Limb (tissue), 2 donors: ENCODE measurements around the gene CLEC9A.
A peak's percentile ranks its signal among the peaks of the same experiment; 100 is the strongest.

Experiments used
- DNase-seq, 2 donors: peaks; one replicate each; pipeline ENCODE4 v3.0.0-alpha.2; 2016; ENCODE audit errors: extremely low spot score in 2 of 2

The CLEC9A gene

GRCh38 chr12:10067264-10067663 lies 36.8 kb downstream of the CLEC9A start:
- no peak for DNase-seq

GRCh38 chr12:10067942-10068341 lies 37.5 kb downstream of the CLEC9A start:
- no peak for DNase-seq

GRCh38 chr12:10068644-10069043 lies 38.2 kb downstream of the CLEC9A start:
- DNase-seq: no peak

GRCh38 chr12:10069099-10069498 lies 38.6 kb downstream of the CLEC9A start:
- peak in 1 of 2 donors; percentile 26 for DNase-seq

- no peak for DNase-seq
These were observed 39.5 kb downstream of the CLEC9A start for GRCh38 chr12:10069976-10070375.

GRCh38 chr12:10070380-10070779 lies 39.9 kb downstream of the CLEC9A start:
- no peak for DNase-seq

GRCh38 chr12:10072131-10072530 lies 41.6 kb downstream of the CLEC9A start:
- DNase-seq: no peak

GRCh38 chr12:10073261-10073660 lies 42.8 kb downstream of the CLEC9A start:
- no peak for DNase-seq

GRCh38 chr12:10075451-10075850 lies 45.0 kb downstream of the CLEC9A start:
- DNase-seq: no peak

- DNase-seq: no peak
These were observed 51.8 kb downstream of the CLEC9A start for GRCh38 chr12:10082117-10082874.

GRCh38 chr12:10084733-10085132 lies 54.3 kb downstream of the CLEC9A start:
- no peak for DNase-seq

- no peak for DNase-seq
These were observed 55.9 kb downstream of the CLEC9A start for GRCh38 chr12:10086387-10086786.

GRCh38 chr12:10088031-10088430 lies 57.5 kb downstream of the CLEC9A start:
- DNase-seq: no peak

GRCh38 chr12:10088955-10089900 lies 58.7 kb downstream of the CLEC9A start:
- no peak for DNase-seq

GRCh38 chr12:10094646-10095395 lies 64.3 kb downstream of the CLEC9A start:
- DNase-seq: no peak

- no peak for DNase-seq
These were observed 65.5 kb downstream of the CLEC9A start for GRCh38 chr12:10095971-10096370.

- DNase-seq: peak in 1 of 2 donors; percentile 11
These were observed 67.0 kb downstream of the CLEC9A start for GRCh38 chr12:10097521-10097920.

- DNase-seq: peak; percentile 36 to 50
These were observed 68.3 kb downstream of the CLEC9A start, which contains the start of gene CLEC1A for GRCh38 chr12:10098791-10099190. Gene CLEC1A (minus strand): TSS chr12:10098985. CDS start chr12:10098922, 63 bp downstream.

GRCh38 chr12:10101042-10101579 lies 70.6 kb downstream of the CLEC9A start:
- peak; percentile 73 for DNase-seq

- DNase-seq: peak in 1 of 2 donors; percentile 32
These were observed 71.3 kb downstream of the CLEC9A start for GRCh38 chr12:10101648-10102220.

- DNase-seq: no peak
These were observed 71.8 kb downstream of the CLEC9A start for GRCh38 chr12:10102322-10102721.
